Sigmoid colon (tissue), 3 donors: ENCODE results near the gene GHRHR.

Experiments used
- POLR2A ChIP-seq, 2 donors: fragments of 450-650 bp; IDR thresholded peaks; one replicate each; pipeline ENCODE4 v1.6.1; 2016; ENCODE audit warnings: antibody characterized with exemption in 2 of 2, mild to moderate bottlenecking in 2 of 2, moderate library complexity in 2 of 2
- TF ChIP-seq, protein P1 (sequence below), 4 experiments: fragments of 450-650 bp in 3 of 4; fragments of 200-600 bp in 1 of 4; IDR thresholded peaks; one replicate each; pipeline ENCODE4 v1.5.1; 2016 to 2019; ENCODE audit warnings: antibody characterized with exemption in 4 of 4, mild to moderate bottlenecking in 3 of 4, moderate library complexity in 2 of 4

DNA sequence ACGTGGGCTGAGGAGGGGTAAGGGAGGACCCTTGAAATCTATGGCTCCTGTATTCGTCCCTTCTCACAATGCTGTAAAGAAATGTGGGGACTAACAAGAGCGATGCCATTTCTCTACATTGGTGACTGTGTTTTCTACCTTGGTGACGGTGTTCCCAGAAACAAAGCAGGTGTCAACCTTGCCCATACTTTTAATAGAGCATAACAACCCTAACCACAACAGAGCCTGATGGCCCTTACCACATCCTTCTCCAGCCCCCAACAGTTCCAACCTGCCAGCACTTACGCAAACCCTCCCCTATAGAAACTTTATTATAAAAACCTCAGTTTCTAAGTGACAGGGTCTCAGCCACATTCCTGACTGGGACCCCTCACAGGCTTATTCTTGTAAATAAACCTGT lies 60.1 kb downstream of the GHRHR start:
- no peak for TF ChIP-seq POLR2A (IDR thresholded peaks at IDR 0.05)
- TF ChIP-seq, protein P1, sequence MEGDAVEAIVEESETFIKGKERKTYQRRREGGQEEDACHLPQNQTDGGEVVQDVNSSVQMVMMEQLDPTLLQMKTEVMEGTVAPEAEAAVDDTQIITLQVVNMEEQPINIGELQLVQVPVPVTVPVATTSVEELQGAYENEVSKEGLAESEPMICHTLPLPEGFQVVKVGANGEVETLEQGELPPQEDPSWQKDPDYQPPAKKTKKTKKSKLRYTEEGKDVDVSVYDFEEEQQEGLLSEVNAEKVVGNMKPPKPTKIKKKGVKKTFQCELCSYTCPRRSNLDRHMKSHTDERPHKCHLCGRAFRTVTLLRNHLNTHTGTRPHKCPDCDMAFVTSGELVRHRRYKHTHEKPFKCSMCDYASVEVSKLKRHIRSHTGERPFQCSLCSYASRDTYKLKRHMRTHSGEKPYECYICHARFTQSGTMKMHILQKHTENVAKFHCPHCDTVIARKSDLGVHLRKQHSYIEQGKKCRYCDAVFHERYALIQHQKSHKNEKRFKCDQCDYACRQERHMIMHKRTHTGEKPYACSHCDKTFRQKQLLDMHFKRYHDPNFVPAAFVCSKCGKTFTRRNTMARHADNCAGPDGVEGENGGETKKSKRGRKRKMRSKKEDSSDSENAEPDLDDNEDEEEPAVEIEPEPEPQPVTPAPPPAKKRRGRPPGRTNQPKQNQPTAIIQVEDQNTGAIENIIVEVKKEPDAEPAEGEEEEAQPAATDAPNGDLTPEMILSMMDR (IDR thresholded peaks at IDR 0.05) = no peak
